ENCODE results near the gene MIPOL1. TPM values are rescaled to one million over a fixed set of nuclear protein-coding genes. Genes with fewer than 3 reads are reported as not detected.
A peak's percentile ranks its signal among the peaks of the same experiment; 100 is the strongest.

Gene MIPOL1, protein sequence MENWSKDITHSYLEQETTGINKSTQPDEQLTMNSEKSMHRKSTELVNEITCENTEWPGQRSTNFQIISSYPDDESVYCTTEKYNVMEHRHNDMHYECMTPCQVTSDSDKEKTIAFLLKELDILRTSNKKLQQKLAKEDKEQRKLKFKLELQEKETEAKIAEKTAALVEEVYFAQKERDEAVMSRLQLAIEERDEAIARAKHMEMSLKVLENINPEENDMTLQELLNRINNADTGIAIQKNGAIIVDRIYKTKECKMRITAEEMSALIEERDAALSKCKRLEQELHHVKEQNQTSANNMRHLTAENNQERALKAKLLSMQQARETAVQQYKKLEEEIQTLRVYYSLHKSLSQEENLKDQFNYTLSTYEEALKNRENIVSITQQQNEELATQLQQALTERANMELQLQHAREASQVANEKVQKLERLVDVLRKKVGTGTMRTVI
- total RNA-seq = 1 to 10 TPM; 4.8 to 9.0 (median 7.8) TPM
- 1 to 10 TPM; 2.4 to 2.5 TPM for polyA plus RNA-seq

DNA sequence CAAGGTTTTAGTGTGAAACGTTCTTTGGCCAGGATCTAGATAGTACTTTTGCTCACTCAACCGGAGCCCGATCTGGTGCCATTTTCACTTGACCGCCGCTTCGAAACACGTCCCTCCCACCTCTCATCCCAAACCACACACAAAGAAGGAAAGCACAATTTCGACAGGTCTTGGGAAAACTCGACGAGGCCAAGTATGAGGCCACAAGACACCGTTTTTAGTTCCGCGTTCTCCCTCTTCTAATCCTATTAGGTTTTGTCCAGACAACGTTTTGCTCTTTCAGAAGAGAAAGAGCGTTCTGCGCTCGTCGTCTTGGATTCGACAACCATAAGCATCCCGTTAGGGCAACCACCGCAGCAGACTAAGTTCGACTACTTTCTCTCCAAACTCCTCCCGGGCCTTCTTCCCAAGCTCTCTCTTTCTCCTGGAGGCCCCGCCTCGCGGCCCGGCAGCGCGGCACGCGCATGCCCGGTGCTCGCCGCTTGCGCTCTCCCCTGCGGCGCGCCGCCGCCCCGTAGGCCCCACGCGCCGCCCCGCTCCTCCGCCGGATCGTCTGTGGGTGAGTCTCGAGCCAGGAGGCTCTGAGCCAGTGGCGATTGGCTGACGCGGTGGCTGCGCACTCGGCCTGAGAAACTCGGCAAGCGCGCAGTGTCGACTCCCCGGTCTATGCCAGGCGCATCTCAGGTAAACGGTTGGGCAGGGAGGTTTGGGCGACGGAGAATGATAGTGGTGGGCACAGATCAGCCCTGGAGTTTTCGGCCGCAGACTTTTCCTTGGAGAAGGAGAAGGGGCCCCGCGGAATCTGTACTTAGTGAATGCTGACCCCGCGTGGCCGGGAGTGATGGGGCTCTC is at the start of gene MIPOL1:
Gene MIPOL1 (plus strand): TSS at position 517 of the 852 bp plus-strand sequence. CDS start 49,952 bp downstream, outside the sequence.
- Histone ChIP-seq H3K36me3 (no peaks in the 10 kb centered on the region), H3K27me3 (no peaks in the 10 kb centered on the region), H3K9me3 (no peaks in the 10 kb centered on the region), H3K4me1 (peaks cover 0 to 16% (median 7%) of the 10 kb centered on the region in 3 donors), H3K4me3 (peak within 1 kb of the TSS; percentile 34 to 70 (median 54)), H3K27ac (peak within 1 kb of the TSS; percentile 65 to 95 (median 85))
- intact Hi-C loops (cut with DNase I) = no loop called here
- ATAC-seq (peak; percentile 98 to 100 (median 99)), DNase-seq (peak; percentile 79 to 92 (median 88)), FAIRE-seq (no peak)
- TF ChIP-seq, protein P1, sequence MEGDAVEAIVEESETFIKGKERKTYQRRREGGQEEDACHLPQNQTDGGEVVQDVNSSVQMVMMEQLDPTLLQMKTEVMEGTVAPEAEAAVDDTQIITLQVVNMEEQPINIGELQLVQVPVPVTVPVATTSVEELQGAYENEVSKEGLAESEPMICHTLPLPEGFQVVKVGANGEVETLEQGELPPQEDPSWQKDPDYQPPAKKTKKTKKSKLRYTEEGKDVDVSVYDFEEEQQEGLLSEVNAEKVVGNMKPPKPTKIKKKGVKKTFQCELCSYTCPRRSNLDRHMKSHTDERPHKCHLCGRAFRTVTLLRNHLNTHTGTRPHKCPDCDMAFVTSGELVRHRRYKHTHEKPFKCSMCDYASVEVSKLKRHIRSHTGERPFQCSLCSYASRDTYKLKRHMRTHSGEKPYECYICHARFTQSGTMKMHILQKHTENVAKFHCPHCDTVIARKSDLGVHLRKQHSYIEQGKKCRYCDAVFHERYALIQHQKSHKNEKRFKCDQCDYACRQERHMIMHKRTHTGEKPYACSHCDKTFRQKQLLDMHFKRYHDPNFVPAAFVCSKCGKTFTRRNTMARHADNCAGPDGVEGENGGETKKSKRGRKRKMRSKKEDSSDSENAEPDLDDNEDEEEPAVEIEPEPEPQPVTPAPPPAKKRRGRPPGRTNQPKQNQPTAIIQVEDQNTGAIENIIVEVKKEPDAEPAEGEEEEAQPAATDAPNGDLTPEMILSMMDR (IDR thresholded peaks at IDR 0.05) = peak in 1 of 4 donors; percentile 12
- 1% methylated on average over 63 to 70 of the region's 70 CpGs for WGBS, 2 donors

DNA sequence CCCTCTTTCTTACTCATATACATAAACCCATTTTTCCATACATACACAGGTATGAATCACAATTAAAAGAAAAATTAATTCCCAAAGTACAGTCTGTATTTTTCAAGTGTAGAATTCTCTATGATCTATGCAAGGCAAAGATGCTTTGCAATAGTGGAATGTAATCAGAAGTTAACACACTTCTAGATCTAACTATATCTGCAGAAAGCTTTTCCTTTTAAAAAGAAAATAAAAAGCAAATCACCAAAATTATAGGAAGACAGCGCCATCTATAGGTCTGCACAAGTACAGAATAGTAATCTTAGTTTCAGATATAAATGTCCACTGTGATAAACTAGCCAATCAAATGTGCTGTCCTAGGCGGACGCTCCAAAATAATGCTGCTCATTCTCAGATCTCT is 47.3 kb upstream of the MIPOL1 start:
- peak; percentile 53 to 90 (median 82) for ATAC-seq
- 0 to 1% methylated on average over 3 of the region's 3 CpGs for WGBS, 2 donors

DNA sequence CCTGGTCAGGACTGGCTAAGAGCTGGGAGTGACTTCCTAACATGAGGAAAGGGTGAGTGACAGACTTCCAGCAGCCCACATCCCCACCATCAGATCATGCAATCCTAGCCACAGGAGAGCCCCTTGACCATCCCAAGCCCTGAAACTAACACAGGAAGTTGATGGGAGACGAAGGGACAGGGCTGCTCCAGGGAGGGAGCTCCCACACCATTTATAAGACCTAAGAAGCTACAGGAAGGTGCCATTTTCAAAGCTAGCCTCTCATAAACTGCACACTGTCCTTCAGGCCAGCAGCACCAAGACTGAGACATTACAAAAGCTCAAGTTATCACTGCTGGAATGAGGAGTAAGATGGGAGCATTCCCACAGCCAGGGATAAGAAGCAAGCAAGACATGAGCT is 44.7 kb upstream of the MIPOL1 start:
- Histone ChIP-seq H3K4me1 (no peaks in the 10 kb centered on the region), H3K27me3 (no peaks in the 10 kb centered on the region), H3K36me3 (no peaks in the 10 kb centered on the region), H3K27ac (no peak overlapping the region), H3K9me3 (no peaks in the 10 kb centered on the region), H3K4me3 (no peak overlapping the region)
- DNase-seq (no peak), ATAC-seq (no peak), FAIRE-seq (no peak)
- intact Hi-C loops (cut with DNase I) = no loop called here
- 30 to 56% methylated on average over 1 of the region's 1 CpG for WGBS, 2 donors
- TF ChIP-seq, protein P1 (IDR thresholded peaks at IDR 0.05) = no peak

More for the DNA sequence above, 47.3 kb upstream of the MIPOL1 start:
- Histone ChIP-seq H3K27ac (no peak overlapping the region), H3K9me3 (no peaks in the 10 kb centered on the region), H3K4me3 (no peak overlapping the region), H3K4me1 (no peaks in the 10 kb centered on the region), H3K36me3 (no peaks in the 10 kb centered on the region), H3K27me3 (no peaks in the 10 kb centered on the region)
- TF ChIP-seq, protein P1 (IDR thresholded peaks at IDR 0.05) = peak; percentile 39 to 63 (median 50)
- intact Hi-C loops (cut with DNase I) = no loop called here
- no peak for DNase-seq
- FAIRE-seq = peak; percentile 5

DNA sequence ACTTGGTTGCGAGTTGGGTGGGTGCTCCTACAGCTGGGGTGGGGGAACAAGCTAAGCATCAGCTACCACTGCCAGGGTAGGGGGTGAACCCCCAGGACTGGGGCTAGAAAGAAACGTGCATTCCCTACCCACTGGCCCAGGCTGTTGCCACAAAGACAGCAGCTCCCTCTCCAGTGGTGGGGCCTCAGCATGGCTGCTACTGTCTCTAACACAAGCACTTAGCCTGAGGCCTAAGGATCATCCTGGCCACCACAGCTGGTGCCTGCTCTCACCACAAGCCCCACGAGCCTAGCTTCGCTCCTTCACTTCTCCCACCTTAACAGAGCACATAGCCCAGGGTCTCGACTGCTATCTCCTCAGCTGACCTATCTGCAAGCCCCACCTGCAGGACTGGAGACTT is 44.3 kb upstream of the MIPOL1 start:
- DNase-seq = no peak
- H3K9me3 ChIP-seq = no peaks in the 10 kb centered on the region
- WGBS, 2 donors = 67 to 74% methylated on average over 5 of the region's 5 CpGs
- H3K36me3 ChIP-seq = no peaks in the 10 kb centered on the region
- no peaks in the 10 kb centered on the region for H3K4me1 ChIP-seq
- no peak overlapping the region for H3K27ac ChIP-seq
- no peak for FAIRE-seq
- no peaks in the 10 kb centered on the region for H3K27me3 ChIP-seq
- intact Hi-C loops (cut with DNase I) = no loop called here
- TF ChIP-seq, protein P1 (IDR thresholded peaks at IDR 0.05) = no peak
- no peak for ATAC-seq
- H3K4me3 ChIP-seq = no peak overlapping the region
